Hypothalamus (tissue), 51 donors: ENCODE results near the gene BRI3.
"Not testable (repeated sequence)": the region's sequence is repeated elsewhere in the genome, so short reads cannot be mapped to it uniquely, and the experiment has no call there.

ENCODE experiments used
- DNase-seq, 51 donors: peaks; one replicate each; lab custom pipeline; 2025; lab: John Stamatoyannopoulos, UW

Gene BRI3

DNA sequence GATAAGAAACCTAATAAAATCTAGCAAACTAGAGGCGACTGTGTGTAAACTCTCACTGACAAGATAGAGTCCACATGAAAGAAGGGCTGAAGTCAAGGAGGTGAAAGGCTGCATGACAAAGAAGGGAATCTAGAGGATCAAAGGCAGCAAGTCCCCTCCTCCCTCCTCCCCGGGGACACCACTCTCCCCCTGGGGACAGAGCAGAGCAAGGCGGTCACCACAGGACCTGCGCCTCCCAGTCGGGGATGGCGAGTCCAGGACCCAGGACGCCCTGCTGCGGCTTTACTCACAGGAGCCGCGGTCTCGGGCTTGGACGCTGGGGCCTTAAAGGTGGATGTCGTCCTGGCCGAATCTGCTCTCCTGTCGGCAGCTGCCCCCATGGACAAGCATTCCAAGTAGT is 22.4 kb downstream of the BRI3 start:
- no peak for DNase-seq

DNA sequence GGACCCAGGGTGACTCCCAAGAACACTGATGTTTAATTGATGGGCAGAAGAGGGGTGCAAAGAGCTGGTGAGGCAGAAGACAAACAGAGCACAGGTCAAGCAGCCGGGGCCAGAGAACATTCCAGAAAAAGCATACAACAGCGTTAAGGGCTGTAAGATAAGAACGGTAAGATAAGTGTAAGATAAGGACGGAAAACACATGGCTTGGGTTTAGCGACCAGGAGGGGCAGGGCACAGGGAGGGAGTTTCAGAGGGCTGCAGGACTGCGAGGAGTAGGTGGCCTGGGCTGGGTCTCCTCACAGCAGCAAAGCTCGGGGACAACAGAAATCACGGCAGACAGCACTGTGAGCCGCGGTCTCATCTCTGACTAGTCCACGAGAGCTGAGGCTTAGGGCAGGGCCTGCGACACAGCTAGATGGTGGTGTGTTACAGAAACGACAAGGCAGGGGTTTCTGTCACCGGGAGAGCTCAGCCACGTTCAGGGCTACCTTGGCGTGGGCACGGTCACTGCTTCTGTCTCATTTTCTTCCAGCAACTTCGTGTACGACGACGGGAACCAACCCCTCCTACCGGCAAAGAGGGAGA is 24.6 kb downstream of the BRI3 start:
- no peak for DNase-seq

DNA sequence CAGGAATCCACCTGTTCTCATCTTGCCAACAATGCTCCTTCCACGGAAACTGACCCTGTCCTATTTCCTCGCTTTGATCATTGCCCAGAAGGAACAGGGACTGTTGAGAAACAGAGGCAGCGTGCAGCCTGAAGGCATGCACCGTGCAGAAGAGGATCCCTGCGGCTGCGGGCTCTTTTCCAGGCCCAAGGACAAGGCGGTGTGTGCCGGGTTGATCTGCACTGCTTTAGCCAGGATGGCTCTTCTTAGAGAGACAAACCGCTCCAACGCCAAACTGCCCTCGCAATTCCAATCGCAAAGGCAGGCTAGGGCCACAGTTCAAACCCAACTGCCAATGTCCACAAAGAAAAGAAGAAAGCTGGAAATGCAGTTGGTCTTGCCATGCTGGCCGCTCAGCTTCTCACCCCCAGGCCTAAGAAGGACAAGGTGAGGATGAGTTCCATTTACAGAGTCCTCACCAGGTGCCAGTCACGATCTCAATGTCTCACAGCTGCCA is 26.5 kb downstream of the BRI3 start:
- no peak for DNase-seq

GRCh38 chr7:98309566-98309965 is 28.1 kb downstream of the BRI3 start:
- DNase-seq, result no peak

DNA sequence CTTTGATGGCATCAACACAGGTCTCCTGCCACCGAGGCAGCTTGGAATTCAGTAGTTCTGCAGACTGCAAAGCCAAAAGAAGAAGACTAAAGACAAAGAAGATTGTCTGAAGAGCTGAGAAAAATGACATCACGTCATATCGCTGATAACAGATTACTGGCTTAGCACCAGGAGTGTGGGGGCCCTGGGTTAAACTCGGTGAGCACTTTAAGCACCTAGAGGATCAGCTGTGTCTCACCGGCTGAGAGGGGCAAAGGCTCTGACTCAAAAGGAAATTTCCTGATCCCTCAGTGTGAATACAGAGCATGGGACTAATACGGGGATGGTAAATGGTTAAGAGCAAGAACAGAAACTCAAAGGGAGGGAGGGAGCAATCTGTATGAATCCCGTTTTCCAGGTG is 30.7 kb downstream of the BRI3 start:
- DNase-seq, result no peak

DNA sequence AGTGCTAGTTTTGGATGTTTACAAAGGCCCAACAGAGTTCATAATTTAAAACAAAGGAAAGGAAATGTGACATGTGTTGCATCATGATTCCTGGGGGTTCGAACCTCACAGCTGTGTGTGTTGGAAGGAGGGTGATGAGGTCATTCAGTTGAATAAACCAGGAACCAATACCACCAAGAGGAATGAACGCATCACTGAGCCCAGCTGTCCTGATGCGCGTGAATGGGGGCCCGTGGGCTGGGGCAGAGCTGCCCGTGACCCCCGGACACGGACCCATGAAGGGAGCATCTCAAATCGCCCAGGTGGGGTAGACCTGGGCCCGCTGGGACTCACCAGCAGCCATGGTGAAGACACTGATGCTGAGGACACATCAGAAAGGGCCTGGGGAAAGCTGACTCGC is 33.0 kb downstream of the BRI3 start:
- no peak for DNase-seq

DNA sequence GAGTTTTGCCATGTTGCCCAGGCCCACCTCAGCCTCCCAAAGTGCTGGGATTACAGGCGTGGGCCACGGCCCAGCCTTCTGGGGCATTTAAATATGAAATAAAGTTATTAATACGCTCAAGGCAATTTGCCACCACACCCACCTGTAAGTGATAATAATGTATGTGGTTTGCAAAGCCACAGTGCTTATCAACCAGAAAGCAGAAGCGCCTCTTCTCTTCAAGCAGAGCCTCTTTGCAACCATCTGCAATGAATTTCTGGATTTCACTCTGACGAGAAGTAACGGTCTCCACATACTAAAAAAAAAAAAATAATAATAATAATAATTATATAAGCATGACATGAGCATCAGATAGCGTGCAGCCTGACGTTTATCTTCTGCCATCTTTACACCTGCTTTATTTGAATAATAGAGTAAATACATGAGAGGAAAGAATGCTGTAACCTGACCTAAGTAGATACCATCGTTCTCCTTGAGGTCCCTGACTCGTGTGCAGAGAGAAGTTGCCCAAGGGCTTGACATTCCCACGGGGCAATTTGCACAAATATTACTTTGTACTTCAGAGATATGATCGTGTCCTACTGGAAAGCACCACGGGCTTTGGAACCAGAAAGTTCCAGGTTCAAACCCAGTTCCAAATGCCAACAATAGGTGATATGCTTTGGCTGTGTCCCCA is 34.0 kb downstream of the BRI3 start:
- DNase-seq, result no peak

- DNase-seq, result not testable (repeated sequence)
These were observed 34.6 kb downstream of the BRI3 start for GRCh38 chr7:98315994-98316527.

- no peak for DNase-seq
These were observed 36.0 kb downstream of the BRI3 start for GRCh38 chr7:98317366-98318040.

DNA sequence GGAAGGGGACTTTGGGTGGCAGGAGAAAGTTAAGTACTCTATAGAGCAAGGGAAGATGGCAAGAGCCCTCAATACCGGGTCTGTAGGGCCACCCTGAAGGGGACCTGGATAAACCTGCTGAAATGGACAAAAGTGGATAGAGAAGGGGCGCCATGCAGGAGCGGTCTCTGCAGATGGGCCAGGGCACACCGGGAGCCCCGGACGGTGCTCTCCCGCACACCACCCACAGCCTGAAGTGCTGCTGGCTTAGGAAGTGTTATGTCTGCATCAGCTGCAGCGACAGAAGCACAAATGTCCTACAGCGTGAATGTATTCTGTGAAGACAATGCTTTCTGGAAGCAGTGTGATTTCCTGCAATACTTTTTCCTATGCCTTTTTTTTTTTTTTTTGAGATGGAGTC is 37.7 kb downstream of the BRI3 start:
- no peak for DNase-seq

GRCh38 chr7:98321301-98321700 is 39.8 kb downstream of the BRI3 start:
- no peak for DNase-seq

- DNase-seq, result peak in 1 of 51 donors; percentile 4
These were observed 41.1 kb downstream of the BRI3 start for GRCh38 chr7:98322331-98323270.

- DNase-seq, result peak in 3 of 51 donors; percentile 2 to 4 (median 3)
These were observed 42.3 kb downstream of the BRI3 start for GRCh38 chr7:98323597-98324322.

DNA sequence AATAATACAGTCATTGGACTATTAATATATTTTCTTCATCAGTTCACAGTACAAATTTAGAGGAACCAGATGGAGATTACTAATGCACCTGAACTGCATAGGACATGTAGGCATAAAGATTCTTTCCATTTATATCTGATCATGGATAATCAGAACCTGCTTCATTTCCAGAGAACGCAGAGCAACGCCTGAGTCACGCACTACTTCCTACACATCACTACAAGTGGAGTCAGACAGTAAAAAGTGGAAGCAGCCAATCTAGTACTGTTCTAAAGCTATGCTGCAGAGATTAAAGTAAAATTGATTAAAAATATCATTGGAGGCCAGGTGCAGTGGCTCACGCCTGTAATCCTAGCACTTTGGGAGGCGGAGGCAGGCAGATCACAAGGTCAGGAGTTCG is 43.3 kb downstream of the BRI3 start:
- peak in 1 of 51 donors; percentile 2 for DNase-seq

- no peak for DNase-seq
These were observed 47.8 kb downstream of the BRI3 start for GRCh38 chr7:98329100-98329790.

- DNase-seq, result no peak
These were observed 48.4 kb downstream of the BRI3 start for GRCh38 chr7:98329791-98330373.

GRCh38 chr7:98330926-98331529 is 49.5 kb downstream of the BRI3 start:
- no peak for DNase-seq

- DNase-seq, result no peak
These were observed 52.6 kb downstream of the BRI3 start for GRCh38 chr7:98334081-98334480.
